Neural cell (in vitro differentiated cells): ENCODE measurements around the gene NFU1. TPM values are rescaled to one million over a fixed set of nuclear protein-coding genes. Genes with fewer than 3 reads are reported as not detected.

ENCODE experiments used
- H2AFZ ChIP-seq: fragments of 200-600, 300-800 bp; sonication (generic), shearing (Covaris generic); 2 replicates; pipeline ENCODE4 v1.6.0; 2014; ENCODE audit warnings: low read depth, mild to moderate bottlenecking, antibody characterized with exemption, low read length, moderate library complexity
- H3F3A ChIP-seq: fragments of 200-600 bp; shearing (Covaris generic); 2 replicates; pipeline ENCODE4 v1.6.1; 2016; ENCODE audit warnings: mild to moderate bottlenecking, moderate library complexity, mixed read lengths, antibody characterized with exemption, low read length; ENCODE audit not compliant: insufficient read depth, poor library complexity, severe bottlenecking
- H3K27ac ChIP-seq: fragments of 200-600, 300-800 bp; sonication (generic), shearing (Covaris generic); 2 replicates; pipeline ENCODE4 v1.5.1; 2014; ENCODE audit warnings: mild to moderate bottlenecking, low read length, moderate library complexity
- H3K27me3 ChIP-seq: fragments of 300-800, 200-600 bp; sonication (generic), shearing (Covaris generic); 2 replicates; pipeline ENCODE4 v1.6.0; 2014; ENCODE audit warnings: mild to moderate bottlenecking, low read depth, low read length, moderate library complexity; ENCODE audit not compliant: insufficient read depth
- H3K36me3 ChIP-seq: fragments of 300-800, 200-600 bp; sonication (generic), shearing (Covaris generic); 2 replicates; pipeline ENCODE4 v1.5.1; 2014; ENCODE audit warnings: mild to moderate bottlenecking, antibody characterized with exemption, low read length, moderate library complexity; ENCODE audit not compliant: insufficient read depth
- H3K4me2 ChIP-seq: fragments of 300-800, 200-600 bp; sonication (generic), shearing (Covaris generic); 2 replicates; pipeline ENCODE4 v1.6.0; 2014; ENCODE audit warnings: mild to moderate bottlenecking, low read length
- H3K4me3 ChIP-seq: fragments of 300-800, 200-600 bp; sonication (generic), shearing (Covaris generic); 2 replicates; pipeline ENCODE4 v1.5.1; 2014; ENCODE audit warnings: mild to moderate bottlenecking, low read length, moderate library complexity
- H3K79me2 ChIP-seq: fragments of 200-600 bp; shearing (Covaris generic); replicated peaks from 2 replicates; pipeline ENCODE4 v1.6.0; 2014; ENCODE audit warnings: mild to moderate bottlenecking, low read length, moderate library complexity; ENCODE audit not compliant: insufficient read depth
- H3K9ac ChIP-seq: fragments of 300-800, 200-600 bp; sonication (generic), shearing (Covaris generic); 2 replicates; pipeline ENCODE4 v1.6.1; 2016; ENCODE audit warnings: mild to moderate bottlenecking, low read length, mixed read lengths
- H3K9me2 ChIP-seq: fragments of 200-600 bp; shearing (Covaris generic); 2 replicates; pipeline ENCODE4 v1.6.1; 2016; ENCODE audit warnings: mild to moderate bottlenecking, low read length, mixed read lengths; ENCODE audit not compliant: insufficient read depth
- H3K9me3 ChIP-seq: fragments of 200-600, 300-800 bp; sonication (generic), shearing (Covaris generic); 2 replicates; pipeline ENCODE4 v1.6.1; 2016; ENCODE audit warnings: mild to moderate bottlenecking, mixed run types, low read length, moderate library complexity, mixed read lengths
- H4K20me1 ChIP-seq: fragments of 200-600 bp; shearing (Covaris generic); 2 replicates; pipeline ENCODE4 v1.6.1; 2016; ENCODE audit warnings: mild to moderate bottlenecking, mixed run types; ENCODE audit not compliant: insufficient read depth
- EP300 ChIP-seq: fragments of 450-650 bp; conservative IDR thresholded peaks from 2 replicates; pipeline ENCODE4 v1.6.1; 2014; ENCODE audit warnings: antibody characterized with exemption, mild to moderate bottlenecking, moderate library complexity; ENCODE audit not compliant: poor library complexity, severe bottlenecking
- EZH2 ChIP-seq: fragments of 200-600, 300-800 bp; shearing (Covaris generic), sonication (generic); IDR thresholded peaks from 2 replicates; pipeline ENCODE4 v1.6.1; 2014; ENCODE audit warnings: antibody characterized with exemption, low read length, borderline replicate concordance, mild to moderate bottlenecking; ENCODE audit not compliant: insufficient read depth, poor library complexity, severe bottlenecking
- MXI1 ChIP-seq: fragments of 450-650 bp; conservative IDR thresholded peaks from 2 replicates; pipeline ENCODE4 v1.6.1; 2014; ENCODE audit warnings: antibody characterized with exemption, mild to moderate bottlenecking; ENCODE audit not compliant: poor library complexity, severe bottlenecking
- POLR2AphosphoS5 ChIP-seq: IDR thresholded peaks from 2 replicates; pipeline ENCODE4 v1.6.1; 2012
- RAD21 ChIP-seq: fragments of 450-650 bp; conservative IDR thresholded peaks from 2 replicates; pipeline ENCODE4 v1.6.1; 2014; ENCODE audit warnings: antibody characterized with exemption, mild to moderate bottlenecking, moderate library complexity
- REST ChIP-seq: IDR thresholded peaks from 2 replicates; pipeline ENCODE4 v1.6.1; 2012; ENCODE audit warnings: borderline replicate concordance
- SMC3 ChIP-seq: fragments of 450-650 bp; conservative IDR thresholded peaks from 2 replicates; pipeline ENCODE4 v1.6.1; 2014; ENCODE audit warnings: antibody characterized with exemption, mild to moderate bottlenecking, moderate library complexity; ENCODE audit not compliant: poor library complexity
- TAF1 ChIP-seq: IDR thresholded peaks from 2 replicates; pipeline ENCODE4 v1.6.1; 2012; ENCODE audit warnings: low read depth
- polyA plus RNA-seq: library from polyadenylated mRNA; depleted of rRNA; stranded (reverse); fragments of >200 nt; gene quantifications from 2 replicates; pipeline ENCODE4 v1.2.3, GENCODE V29; 2014
- TF ChIP-seq, protein P1 (sequence below): fragments of 450-650 bp; IDR thresholded peaks from 2 replicates; pipeline ENCODE4 v1.5.1; 2014; ENCODE audit warnings: antibody characterized with exemption, mild to moderate bottlenecking, moderate library complexity; ENCODE audit not compliant: poor library complexity, severe bottlenecking

NFU1 gene
- polyA plus RNA-seq, 1 donor from 2014 or later: 116 TPM

- Histone ChIP-seq H3K36me3 (no peaks in the 10 kb centered on the region), H3K4me3 (peak overlapping the region; percentile 94), H4K20me1 (no peaks in the 10 kb centered on the region), H3K9me3 (no peaks in the 10 kb centered on the region), H3K9ac (no peak overlapping the region), H3K9me2 (no peaks in the 10 kb centered on the region), H3K27me3 (no peaks in the 10 kb centered on the region), H3F3A (no peaks in the 10 kb centered on the region), H3K79me2 (peaks cover 47% of the 10 kb centered on the region), H3K4me2 (peak overlapping the region; percentile 76), H3K27ac (no peak overlapping the region), H2AFZ (no peak overlapping the region)
- TF ChIP-seq TAF1: no peak
- TF ChIP-seq, protein P1, sequence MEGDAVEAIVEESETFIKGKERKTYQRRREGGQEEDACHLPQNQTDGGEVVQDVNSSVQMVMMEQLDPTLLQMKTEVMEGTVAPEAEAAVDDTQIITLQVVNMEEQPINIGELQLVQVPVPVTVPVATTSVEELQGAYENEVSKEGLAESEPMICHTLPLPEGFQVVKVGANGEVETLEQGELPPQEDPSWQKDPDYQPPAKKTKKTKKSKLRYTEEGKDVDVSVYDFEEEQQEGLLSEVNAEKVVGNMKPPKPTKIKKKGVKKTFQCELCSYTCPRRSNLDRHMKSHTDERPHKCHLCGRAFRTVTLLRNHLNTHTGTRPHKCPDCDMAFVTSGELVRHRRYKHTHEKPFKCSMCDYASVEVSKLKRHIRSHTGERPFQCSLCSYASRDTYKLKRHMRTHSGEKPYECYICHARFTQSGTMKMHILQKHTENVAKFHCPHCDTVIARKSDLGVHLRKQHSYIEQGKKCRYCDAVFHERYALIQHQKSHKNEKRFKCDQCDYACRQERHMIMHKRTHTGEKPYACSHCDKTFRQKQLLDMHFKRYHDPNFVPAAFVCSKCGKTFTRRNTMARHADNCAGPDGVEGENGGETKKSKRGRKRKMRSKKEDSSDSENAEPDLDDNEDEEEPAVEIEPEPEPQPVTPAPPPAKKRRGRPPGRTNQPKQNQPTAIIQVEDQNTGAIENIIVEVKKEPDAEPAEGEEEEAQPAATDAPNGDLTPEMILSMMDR: no peak
- TF ChIP-seq EP300: no peak
- no peak for TF ChIP-seq EZH2
- TF ChIP-seq POLR2AphosphoS5: no peak
- no peak for TF ChIP-seq REST
- TF ChIP-seq SMC3: no peak
- no peak for TF ChIP-seq MXI1
- no peak for TF ChIP-seq RAD21
These were observed 51.6 kb downstream of the NFU1 start for GRCh38 chr2:69385443-69386151.

DNA sequence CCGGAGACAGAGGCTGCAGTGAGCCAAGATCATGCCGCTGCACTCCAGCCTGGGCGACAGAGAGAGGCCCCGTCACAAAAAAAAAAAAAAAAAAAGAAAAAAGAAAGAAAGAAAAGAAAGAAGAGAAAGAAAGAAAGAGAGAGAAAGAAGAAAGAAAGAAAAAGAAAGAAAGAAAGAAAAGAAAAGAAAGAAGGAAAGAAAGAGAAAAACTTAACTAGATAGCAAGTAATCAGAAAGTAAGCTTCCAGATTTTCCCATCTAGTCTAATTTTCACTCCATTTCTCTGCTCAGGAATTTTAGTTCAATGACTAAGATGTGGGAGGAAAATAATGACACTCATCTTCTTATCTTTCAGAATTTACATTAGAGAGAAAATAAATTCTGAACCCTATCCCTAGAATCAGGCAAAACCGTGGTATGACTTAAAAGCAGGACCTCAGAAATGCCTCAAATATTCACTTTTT is 52.6 kb downstream of the NFU1 start:
- no peak overlapping the region for H2AFZ ChIP-seq
- H3K36me3 ChIP-seq: no peaks in the 10 kb centered on the region
- H3K27me3 ChIP-seq: no peaks in the 10 kb centered on the region
- H3F3A ChIP-seq: no peaks in the 10 kb centered on the region
- H3K4me2 ChIP-seq: no peak overlapping the region
- TF ChIP-seq REST: no peak
- no peak for TF ChIP-seq MXI1
- TF ChIP-seq, protein P1: no peak
- H3K9ac ChIP-seq: no peak overlapping the region
- H3K27ac ChIP-seq: no peak overlapping the region
- H3K9me3 ChIP-seq: no peaks in the 10 kb centered on the region
- peaks cover 47% of the 10 kb centered on the region for H3K79me2 ChIP-seq
- H4K20me1 ChIP-seq: no peaks in the 10 kb centered on the region
- no peaks in the 10 kb centered on the region for H3K9me2 ChIP-seq
- H3K4me3 ChIP-seq: no peak overlapping the region
